GM18520 (cell line): ENCODE measurements around the gene CYP26B1.
"Not testable (repeated sequence)": the region's sequence is repeated elsewhere in the genome, so short reads cannot be mapped to it uniquely, and the experiment has no call there.

Experiments used
- ATAC-seq: cut with Tn5 transposase; IDR thresholded peaks from one replicate; pipeline ENCODE4 v1.9.1; 2021; ENCODE audit not compliant: unreplicated experiment

Gene CYP26B1

DNA sequence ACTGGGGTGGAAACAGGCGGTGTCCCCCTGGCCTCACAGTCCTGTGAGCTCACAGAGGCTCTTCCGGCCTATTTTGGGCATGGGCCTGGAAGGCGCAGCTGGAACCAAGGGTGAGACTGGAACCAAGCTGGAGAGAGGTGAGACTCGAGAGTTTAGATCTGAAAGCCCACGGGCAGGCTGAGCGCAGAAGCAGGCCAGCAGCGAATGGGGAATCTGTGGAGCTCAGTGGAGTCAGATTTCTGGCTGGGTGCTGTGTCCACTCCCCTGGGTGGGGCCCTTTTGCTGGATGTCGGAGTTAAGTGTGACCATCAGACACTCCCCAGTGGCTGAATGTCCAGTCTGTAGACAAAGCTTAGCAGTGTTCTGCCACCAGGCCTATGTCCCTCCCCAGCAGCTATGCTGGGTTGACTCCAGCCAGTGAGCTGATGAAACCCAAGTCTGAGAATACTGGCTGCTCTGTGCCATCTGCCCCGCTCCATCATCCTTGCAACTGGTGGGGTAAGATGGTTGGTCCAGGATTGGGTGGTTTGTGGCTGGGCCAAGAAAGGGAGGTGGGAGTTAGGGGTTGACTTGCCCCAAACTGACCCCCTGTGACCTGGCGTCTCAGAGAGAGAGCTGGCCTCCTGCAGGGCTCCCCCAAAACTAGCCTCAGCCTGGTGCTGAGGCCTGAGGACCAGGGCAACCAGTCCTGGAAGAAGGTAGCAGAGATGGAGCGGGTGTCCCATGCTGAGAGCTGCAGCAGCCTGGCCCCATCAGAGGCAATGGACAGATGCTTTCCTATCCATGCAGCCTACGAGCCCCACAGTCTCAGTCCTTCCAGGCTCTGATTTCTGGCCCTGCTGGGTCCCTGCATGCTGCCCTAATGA, 34.4 kb downstream of the CYP26B1 start:
- no peak for ATAC-seq

DNA sequence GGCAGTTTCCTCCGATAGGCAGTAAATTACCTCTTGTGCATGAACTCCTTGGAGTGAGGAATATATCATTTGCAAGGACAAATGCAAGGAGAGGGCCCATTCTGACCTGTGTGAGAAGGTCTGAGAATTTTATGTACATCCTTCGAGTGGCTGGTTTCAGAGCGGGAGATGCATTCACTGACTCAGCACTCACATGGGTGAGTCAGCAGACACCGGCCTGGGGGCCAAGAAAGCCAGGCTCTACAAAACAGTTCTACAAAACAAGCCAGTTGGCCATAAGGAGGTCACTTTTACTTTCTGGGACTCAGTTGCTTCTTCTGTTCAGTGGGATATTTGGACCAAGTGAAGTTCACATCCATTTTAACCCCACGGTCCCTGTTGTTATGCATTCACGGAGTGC, 35.3 kb downstream of the CYP26B1 start:
- ATAC-seq: no peak

DNA sequence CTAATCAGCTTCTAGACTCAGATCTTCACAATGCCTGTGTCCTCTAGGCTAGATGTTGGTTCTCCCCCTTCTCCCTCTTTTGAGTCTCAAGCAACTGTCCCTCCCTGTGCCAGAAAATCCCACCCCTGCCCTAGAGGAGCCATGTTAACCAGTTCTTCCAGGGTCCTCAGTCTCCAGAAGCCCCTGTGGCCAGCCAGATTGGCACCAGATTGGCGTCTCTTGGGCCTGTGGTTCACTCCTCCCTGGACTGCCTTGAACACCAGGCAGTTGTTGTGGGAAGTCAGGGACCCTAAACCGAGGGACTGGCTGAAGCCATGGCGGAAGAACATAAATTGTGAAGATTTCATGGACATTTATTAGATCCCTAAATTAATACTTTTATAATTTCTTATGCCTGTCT, 36.6 kb downstream of the CYP26B1 start:
- no peak for ATAC-seq

DNA sequence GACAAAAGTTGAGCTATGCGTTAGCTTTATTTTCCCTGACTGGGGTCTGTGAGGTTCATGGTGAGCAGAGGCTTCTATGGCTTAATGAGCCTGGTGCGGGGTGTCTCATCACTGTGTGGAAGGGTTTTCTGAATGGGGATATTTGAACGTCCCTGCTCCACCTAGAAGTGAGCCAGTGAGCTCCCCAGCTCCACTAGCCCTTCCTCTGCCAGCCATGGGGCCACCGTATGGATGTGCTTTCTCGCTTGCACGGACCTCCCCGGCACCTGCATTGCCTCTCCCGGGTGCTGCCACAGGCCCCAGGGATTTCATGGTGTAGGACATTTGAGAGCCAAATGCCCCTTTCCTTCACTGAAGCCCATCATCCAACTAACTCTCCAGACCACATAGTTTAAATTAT, 37.8 kb downstream of the CYP26B1 start:
- no peak for ATAC-seq

DNA sequence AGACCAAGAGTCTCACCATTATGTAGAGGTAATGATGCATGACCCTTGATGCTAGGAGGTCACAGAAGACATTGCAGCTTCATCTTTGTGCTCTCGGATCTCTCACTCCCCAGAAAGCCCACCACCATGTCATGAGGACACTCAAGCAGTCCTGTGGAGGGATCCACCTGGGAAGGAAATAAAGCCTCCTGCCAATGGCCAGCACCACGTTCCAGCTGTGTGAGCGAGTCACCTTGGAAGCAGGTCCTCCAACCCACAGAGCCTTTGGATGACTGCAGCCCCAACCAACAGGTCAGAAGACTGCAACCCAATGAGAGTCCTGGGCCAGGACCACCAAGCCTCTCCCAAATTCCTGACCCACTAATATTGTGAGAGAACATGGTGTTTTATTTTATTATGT, 38.4 kb downstream of the CYP26B1 start:
- ATAC-seq: no peak

DNA sequence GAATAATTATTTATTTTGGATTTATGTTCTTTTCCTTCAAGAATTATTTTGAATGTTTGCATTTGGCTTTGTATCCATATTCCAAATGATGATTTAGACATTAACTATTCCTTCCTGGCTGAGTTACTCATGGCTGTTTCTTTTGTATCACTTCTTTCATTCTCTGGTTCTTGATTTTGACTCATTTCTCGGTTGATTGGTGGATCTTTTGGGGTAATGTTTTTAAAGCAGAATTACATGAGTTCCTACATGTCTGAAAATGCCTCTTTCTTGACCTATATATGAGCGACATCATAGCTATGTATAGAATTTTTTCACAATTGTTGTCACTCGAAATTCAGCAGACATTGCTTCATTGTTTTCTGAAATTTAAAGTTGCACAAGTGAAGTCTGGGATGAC, 39.5 kb downstream of the CYP26B1 start:
- no peak for ATAC-seq

DNA sequence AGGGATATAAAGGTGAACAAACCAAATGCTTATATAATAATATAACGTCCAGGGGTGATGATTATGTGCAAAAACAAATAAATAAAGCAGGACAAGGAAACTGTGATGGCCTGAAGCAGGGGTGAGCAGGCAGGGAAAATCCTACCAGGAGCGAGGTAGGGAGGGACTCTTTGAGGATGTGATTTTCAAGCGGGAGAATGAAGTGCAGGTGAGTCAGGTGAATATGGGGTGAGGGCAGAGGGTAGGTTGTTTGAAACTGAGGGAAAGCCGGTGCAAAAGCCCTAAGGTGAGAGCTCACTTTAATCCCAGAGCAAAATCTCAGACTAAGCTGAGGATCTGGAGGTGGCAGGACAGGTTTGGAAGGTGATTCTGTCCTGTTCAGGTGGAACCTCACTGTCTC, 40.7 kb downstream of the CYP26B1 start:
- no peak for ATAC-seq

DNA sequence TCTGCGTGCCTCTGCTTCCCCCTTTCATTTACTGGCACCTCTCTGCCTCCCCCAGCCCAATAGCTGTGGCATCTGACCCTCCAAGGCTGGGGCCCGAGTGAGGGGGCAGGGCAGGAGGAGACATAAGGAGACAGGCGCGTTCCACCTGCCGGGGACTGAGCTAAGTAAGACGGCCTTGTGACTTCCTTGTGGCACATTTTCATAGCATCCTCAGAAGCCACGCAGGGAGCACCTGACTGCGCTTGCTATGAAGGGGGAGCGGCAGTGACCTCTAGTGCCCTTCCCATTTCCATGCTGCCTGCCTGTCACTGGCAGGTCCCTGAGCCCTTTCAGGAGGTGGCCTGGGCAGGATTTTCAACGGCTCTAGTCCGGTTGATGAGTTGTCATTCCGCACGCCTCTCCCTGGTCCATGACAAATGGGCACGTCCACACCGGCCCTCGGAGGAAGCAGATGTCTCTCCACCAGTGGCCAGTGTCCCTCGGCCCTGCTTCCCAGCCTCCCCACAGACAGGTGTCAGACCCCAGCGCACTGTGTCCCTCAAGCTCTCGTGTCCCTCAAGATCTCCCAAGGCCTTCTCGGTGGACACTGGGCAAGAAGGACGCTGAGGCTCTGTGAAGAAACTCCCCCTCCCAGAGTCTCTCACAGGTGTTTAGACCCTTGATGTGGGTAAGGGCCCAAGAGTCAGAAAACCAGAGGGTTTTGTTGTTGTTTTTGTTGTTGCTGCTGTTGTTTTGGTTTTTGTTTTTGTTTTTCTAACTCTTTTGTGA, 42.7 kb downstream of the CYP26B1 start:
- no peak for ATAC-seq

DNA sequence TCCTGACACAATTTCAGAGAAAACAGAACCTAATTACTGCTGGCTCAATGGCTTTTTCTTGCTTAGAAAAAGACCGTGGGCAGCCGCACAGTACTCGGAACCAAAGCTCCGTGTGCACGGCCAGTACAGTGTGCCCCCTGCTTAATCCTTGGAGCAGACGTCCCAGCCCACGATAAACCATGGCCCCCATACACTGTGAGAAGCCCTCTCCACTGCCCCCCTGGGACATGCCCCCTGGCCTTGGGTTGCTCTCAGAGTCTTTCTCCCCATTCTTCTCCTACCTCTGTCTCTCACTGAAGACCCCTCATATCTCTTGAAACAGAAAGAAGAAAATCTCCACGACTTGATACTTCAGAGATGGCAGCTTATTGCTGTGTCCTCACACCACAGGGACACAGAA, 44.0 kb downstream of the CYP26B1 start:
- no peak for ATAC-seq

DNA sequence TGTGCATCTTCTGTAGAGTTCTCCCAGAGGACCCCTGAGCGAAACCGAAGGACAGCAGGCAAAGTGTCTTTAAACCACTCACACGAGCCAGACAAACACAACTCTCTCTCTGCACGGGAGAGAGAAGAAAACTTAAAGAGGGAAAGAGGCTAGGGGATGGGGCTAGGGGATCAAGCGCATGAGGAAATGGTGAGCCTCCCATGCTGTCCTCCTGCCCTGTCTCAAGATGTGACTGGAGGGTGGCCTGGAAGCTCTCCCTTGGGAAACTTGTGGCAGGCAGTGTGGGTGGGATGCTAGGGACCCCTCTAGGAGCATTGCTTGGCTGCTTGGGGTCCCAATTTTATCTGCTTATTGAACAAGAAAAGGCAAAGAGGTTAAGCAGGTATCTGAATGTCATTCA, 44.5 kb downstream of the CYP26B1 start:
- ATAC-seq: no peak

DNA sequence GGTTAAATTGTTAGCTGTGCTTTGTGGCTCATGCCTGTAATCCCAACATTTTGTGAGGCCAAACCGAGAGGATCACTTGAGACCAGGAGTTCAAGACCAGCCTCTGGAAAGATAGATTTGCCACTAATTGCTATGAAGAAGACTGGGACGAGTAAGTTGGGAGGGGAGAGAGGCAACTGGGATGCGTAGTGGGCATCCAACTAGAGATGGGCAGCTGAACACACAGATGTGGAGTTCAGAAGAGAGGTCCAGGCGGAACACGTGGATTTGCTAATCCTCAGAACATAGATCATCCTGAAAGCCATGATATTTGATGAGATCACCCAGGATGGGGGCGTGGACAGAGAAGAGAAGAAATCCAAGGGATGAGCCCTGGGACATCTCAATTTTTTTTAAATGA, 48.7 kb downstream of the CYP26B1 start:
- no peak for ATAC-seq

DNA sequence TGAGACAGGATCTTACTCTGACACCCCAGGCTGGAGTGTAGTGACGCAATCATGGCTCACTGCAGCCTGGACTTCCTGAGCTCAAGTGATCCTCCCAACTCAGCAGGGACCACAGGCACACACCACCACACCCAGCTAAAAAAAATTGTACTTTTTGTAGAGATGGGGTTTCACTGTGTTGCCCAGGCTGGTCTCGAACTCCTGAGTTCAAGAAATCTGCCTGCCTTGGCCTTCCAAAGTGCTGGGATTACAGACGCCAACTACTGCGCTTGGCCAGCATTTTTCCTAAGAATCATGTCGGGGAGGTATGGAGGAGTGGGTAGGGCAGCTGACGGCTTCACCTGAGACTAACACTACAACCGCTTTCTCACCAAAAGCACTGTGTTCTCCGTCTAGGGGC, 50.4 kb downstream of the CYP26B1 start:
- no peak for ATAC-seq

DNA sequence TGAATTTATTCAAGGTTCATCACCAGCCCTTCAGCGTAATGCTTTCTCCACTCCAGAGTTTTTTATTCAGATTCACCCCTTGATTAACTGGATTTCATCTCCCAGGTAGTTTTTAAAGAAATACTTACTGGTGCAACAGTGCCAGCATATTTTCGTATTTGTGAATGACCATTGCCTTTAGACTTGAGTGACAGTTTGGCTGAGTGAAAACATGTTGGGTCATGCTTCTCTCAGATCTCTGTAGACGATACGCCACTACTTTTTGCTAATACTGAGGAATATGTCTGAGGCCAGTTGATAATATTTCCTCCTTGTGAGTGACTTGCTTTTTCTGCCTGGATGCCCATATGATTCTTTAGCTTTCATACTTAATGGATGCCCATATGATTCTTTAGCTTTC, 51.5 kb downstream of the CYP26B1 start:
- no peak for ATAC-seq

DNA sequence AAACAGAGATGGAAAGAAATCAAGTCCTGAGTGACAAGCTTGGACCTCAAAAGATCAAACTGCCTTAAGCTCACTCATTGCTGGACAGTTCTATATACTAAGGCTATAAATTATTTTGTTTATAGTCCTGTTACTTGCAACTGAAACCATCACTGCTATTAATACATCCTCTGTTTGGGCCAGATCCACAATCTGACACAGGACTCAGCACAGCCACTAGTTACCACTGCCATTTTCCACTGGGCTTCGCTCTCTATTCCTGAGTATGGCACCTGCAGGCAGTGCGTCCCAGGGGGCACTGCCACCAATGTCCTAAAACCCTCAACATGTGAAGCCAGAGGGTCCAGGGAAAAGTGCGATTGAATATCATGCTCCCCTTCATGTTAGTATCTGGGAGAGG, 52.3 kb downstream of the CYP26B1 start:
- no peak for ATAC-seq

DNA sequence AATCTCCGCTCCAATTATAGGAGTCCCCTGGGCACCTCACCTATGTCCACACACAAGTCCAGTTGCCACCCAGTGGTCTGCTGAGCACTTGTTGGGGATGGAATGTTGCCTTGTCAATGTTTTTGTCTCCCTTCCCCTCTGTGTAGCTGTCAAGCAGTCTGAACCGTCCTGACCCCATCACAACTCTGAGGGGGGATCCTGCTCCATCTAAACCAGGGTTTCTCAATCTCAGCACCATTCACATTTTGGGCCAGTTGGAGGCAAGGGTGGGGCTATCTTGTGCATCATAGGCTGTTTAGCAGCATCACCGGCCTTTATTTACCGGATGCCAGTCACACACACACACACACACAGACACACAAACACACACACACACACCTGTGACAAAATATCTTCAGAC, 53.0 kb downstream of the CYP26B1 start:
- ATAC-seq: no peak

DNA sequence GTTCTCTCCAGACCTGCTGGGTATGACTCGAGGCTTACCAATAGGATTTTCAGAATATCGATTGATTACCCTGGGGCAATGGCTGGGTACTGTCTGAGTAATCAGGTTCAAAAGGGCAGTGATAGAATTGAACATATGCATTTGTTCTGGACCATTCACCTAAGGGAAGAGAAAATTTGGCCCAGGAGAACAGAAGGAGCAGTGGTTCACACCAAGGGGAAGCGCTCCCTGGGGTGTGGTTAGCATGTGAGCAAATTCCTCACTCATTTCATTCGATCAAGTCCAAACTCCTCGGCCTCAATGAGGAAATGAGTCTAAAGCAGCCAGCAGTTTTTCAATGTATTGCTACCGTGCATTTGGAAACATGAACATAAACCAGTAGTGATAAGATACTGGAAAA, 55.6 kb downstream of the CYP26B1 start:
- no peak for ATAC-seq

DNA sequence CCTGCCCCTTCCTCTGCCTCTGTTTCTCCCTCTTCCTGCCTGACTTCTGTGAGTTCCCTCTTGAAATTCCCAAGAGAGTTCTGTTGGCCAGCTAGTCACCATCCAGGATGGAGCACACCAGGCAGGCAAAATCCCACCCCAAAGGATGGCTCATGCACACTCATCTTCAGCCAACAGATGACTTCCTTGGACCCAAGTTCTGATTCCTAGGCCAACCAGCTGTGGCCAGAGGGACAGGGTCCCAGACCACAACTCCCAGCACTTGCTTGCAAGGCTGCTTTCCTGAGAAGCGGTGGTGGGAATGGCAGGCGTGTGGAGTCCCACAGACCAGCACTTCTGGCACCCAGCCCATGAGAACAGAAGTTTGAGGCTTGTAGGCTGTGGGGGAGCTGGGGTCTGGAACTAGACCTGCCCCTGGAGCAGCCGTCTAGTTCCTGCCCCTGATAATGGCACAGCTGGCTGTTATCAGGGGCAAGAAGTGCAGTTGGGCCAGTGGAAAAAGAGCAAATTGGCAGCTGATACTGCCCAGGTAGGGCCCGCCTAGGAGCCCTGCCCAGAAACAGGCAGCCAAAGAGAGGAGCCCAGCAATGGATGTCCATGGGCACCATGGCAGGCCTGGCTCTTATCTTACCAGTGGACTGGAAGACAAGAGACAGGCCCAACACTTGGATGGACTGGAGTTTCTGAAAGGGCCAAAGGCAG, 56.7 kb downstream of the CYP26B1 start:
- no peak for ATAC-seq

DNA sequence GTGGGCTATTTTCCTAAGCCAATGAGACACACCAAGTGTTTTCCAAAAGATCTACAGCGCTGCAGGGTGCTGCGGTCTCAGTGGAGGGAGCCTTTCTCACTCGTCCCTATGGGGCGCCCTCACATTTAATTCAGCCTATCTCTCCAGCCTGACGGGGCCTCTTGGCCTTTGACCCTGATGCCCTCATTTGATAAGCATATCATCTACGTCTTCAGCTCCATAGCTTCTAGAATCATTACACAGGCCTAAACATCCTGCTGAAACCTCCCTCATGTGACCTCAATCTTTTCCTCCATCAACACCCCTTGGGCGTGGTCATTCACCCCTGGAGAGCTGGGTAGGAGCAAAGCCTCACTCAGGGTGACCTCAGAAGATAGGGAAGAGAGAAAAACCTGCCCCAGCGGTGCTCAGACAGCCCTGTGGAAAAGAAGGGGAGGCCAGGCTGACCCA, 57.4 kb downstream of the CYP26B1 start:
- ATAC-seq: no peak

DNA sequence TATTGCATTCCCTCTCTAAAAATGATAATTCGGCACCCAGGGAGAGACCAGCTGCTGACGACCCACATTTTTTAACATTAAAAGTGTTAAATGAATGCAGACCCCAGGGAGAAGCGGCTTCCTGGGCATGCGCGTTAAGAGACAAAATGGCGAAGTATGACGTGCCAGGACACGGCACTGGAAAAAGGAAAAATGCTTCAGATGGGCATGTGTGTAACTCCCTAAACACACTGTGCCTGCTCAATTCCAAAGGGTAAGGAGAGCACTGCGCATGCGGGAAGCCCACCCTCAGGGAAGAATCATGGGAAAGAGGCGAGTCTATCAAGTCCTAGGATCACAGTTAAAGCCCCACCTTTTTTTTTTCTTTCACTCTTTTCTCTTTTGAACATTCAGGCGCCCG, 58.1 kb downstream of the CYP26B1 start:
- no peak for ATAC-seq

DNA sequence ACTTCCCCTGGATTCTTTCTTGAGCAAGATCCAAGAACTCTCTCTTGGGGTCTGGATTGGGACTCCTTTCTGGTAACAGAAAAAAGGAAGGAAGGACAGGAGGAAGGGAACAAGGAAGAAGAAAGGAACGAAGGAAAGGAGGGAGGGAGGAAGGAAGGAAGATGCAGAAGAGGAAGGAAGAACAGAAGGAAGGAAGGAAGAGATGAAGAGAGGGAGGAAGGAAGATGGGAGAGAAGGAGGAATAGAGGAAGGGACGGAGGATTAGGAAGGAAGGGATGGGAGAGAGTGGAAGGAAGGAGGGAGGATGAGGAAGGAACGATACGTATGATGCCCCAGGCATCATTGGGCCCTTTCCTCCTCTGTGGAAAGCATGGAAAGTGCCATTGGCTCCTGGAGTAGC, 58.6 kb downstream of the CYP26B1 start:
- ATAC-seq: no peak

DNA sequence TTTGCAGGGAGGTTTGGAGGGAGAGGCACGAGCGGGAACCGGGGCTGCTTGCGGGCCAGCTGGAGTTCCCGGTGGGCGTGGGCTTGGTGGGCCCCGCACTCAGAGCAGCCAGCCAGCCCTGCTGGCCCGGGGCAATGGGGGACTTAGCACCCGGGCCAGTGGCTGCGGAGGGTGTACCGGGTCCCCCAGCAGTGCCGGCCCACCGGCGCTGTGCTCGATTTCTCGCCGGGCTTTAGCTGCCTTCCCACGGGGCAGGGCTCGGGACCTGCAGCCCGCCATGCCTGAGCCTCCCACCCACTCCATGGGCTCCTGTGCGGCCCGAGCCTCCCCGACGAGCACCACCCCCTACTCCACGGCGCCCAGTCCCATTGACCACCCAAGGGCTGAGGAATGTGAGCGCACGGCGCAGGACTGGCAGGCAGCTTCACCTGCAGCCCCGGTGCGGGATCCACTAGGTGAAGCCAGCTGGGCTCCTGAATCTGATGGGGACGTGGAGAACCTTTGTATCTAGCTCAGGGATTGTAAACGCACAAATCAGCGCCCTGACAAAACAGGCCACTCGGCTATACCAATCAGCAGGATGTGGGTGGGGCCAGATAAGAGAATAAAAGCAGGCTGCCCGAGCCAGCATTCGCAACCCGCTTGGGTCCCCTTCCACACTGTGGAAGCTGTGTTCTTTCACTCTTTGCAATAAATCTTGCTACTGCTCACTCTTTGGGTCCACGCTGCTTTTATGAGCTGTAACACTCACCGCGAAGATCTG, 60.6 kb downstream of the CYP26B1 start:
- not testable (repeated sequence) for ATAC-seq
